Activated naive CD4-positive, alpha-beta T cell treated with anti-CD3 and anti-CD28 coated beads, Interleukin-2, amount 50 U/mL, for 72 hours (primary cell): ENCODE results near the gene NRXN3. TPM values are rescaled to one million over a fixed set of nuclear protein-coding genes. Genes with fewer than 3 reads are reported as not detected.

Experiments
- ATAC-seq, 2 donors: fragments of 150-1000 bp; cut with Tn5 transposase; 2 replicates each; pipeline ENCODE4 v1.10.0; 2021; ENCODE audit warnings: mild to moderate bottlenecking in 2 of 2, moderate library complexity in 2 of 2
- DNase-seq, 2 donors: peaks; one replicate each; pipeline ENCODE4 v3.0.0; 2021 to 2022; ENCODE audit warnings: low spot score in 2 of 2
- H3K27ac Mint-ChIP-seq, 2 donors: one replicate each; pipeline ENCODE4 v1.8.0; 2022; ENCODE audit warnings: mild to moderate bottlenecking in 2 of 2, mixed read lengths in 2 of 2
- H3K36me3 Mint-ChIP-seq, 2 donors: one replicate each; pipeline ENCODE4 v1.8.0; 2022; ENCODE audit warnings: mixed read lengths in 2 of 2
- H3K9me3 Mint-ChIP-seq, 2 donors: one replicate each; pipeline ENCODE4 v1.8.0; 2022; ENCODE audit warnings: mixed read lengths in 2 of 2
- total RNA-seq, 2 donors: library from RNA; stranded (reverse); gene quantifications; one replicate each; pipeline ENCODE4 v1.2.3, GENCODE V29; 2022

The NRXN3 gene
- total RNA-seq, 2 donors from 2014 or later: not detected

- no peaks in the 10 kb centered on the region for H3K36me3 Mint-ChIP-seq
- ATAC-seq: no peak
- no peak for DNase-seq
- H3K9me3 Mint-ChIP-seq: no peaks in the 10 kb centered on the region
- no peak overlapping the region for H3K27ac Mint-ChIP-seq
Observed at GRCh38 chr14:78697341-78697740, 527.2 kb downstream of the NRXN3 start.

GRCh38 chr14:78698991-78699390 is 528.8 kb downstream of the NRXN3 start:
- no peak for DNase-seq
- no peak for ATAC-seq
- no peaks in the 10 kb centered on the region for H3K9me3 Mint-ChIP-seq

GRCh38 chr14:78700236-78700635 is 530.1 kb downstream of the NRXN3 start:
- Mint-ChIP-seq H3K27ac (no peak overlapping the region), H3K9me3 (no peaks in the 10 kb centered on the region), H3K36me3 (no peaks in the 10 kb centered on the region)
- no peak for ATAC-seq
- no peak for DNase-seq

More at GRCh38 chr14:78698991-78699390, 528.8 kb downstream of the NRXN3 start:
- no peaks in the 10 kb centered on the region for H3K36me3 Mint-ChIP-seq
- H3K27ac Mint-ChIP-seq: no peak overlapping the region

GRCh38 chr14:78701246-78701645 is 531.1 kb downstream of the NRXN3 start:
- ATAC-seq (no peak), DNase-seq (no peak)
- no peak overlapping the region for H3K27ac Mint-ChIP-seq
- no peaks in the 10 kb centered on the region for H3K9me3 Mint-ChIP-seq
- no peaks in the 10 kb centered on the region for H3K36me3 Mint-ChIP-seq

DNA sequence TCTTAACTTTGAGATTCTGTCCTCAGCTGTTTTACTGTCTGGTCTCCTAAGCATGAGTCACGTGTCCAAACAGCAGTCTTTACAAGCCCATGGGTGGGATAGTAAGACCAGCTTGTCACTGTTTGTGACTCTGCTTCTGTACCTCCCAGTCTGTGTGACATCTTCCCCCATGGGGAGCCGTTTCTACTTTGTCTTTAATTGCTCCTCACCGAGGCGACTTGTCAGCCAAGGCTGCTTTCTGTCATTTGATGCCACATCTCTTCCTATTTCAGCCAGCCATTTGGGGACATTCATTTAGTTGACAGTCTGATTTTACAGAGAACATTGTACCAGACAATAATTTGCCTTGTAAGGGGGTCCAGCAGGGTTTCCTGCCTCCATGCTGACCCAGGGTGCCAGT is 534.8 kb downstream of the NRXN3 start:
- H3K36me3 Mint-ChIP-seq: no peaks in the 10 kb centered on the region
- no peaks in the 10 kb centered on the region for H3K9me3 Mint-ChIP-seq
- ATAC-seq: no peak
- DNase-seq: no peak
- H3K27ac Mint-ChIP-seq: no peak overlapping the region

- ATAC-seq (no peak), DNase-seq (no peak)
- no peak overlapping the region for H3K27ac Mint-ChIP-seq
- no peaks in the 10 kb centered on the region for H3K9me3 Mint-ChIP-seq
- H3K36me3 Mint-ChIP-seq: no peaks in the 10 kb centered on the region
Observed at GRCh38 chr14:78705989-78706388, 535.8 kb downstream of the NRXN3 start.

- no peak for DNase-seq
- no peak for ATAC-seq
- Mint-ChIP-seq H3K9me3 (peaks cover 7% of the 10 kb centered on the region in 2 donors), H3K36me3 (no peaks in the 10 kb centered on the region), H3K27ac (no peak overlapping the region)
Observed at GRCh38 chr14:78709795-78710557, 539.8 kb downstream of the NRXN3 start.

GRCh38 chr14:78710963-78711362 is 540.8 kb downstream of the NRXN3 start:
- no peak for ATAC-seq
- peaks cover 7% of the 10 kb centered on the region in 2 donors for H3K9me3 Mint-ChIP-seq
- no peak overlapping the region for H3K27ac Mint-ChIP-seq
- DNase-seq: no peak
- no peaks in the 10 kb centered on the region for H3K36me3 Mint-ChIP-seq

GRCh38 chr14:78713716-78714115 is 543.5 kb downstream of the NRXN3 start:
- no peak for ATAC-seq
- no peak for DNase-seq
- Mint-ChIP-seq H3K36me3 (no peaks in the 10 kb centered on the region), H3K27ac (no peak overlapping the region), H3K9me3 (peaks cover 7% of the 10 kb centered on the region in 2 donors)

DNA sequence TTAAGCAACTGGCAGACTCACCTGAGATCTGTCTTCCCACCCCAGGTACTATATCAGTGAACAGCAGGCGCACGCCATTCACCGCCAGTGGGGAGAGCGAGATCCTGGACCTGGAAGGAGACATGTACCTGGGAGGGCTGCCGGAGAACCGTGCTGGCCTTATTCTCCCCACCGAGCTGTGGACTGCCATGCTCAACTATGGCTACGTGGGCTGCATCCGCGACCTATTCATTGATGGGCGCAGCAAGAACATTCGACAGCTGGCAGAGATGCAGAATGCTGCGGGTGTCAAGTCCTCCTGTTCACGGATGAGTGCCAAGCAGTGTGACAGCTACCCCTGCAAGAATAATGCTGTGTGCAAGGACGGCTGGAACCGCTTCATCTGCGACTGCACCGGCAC is 544.5 kb downstream of the NRXN3 start:
- ATAC-seq: no peak
- DNase-seq: no peak
- Mint-ChIP-seq H3K27ac (no peak overlapping the region), H3K36me3 (no peaks in the 10 kb centered on the region), H3K9me3 (peaks cover 7% of the 10 kb centered on the region in 2 donors)

DNA sequence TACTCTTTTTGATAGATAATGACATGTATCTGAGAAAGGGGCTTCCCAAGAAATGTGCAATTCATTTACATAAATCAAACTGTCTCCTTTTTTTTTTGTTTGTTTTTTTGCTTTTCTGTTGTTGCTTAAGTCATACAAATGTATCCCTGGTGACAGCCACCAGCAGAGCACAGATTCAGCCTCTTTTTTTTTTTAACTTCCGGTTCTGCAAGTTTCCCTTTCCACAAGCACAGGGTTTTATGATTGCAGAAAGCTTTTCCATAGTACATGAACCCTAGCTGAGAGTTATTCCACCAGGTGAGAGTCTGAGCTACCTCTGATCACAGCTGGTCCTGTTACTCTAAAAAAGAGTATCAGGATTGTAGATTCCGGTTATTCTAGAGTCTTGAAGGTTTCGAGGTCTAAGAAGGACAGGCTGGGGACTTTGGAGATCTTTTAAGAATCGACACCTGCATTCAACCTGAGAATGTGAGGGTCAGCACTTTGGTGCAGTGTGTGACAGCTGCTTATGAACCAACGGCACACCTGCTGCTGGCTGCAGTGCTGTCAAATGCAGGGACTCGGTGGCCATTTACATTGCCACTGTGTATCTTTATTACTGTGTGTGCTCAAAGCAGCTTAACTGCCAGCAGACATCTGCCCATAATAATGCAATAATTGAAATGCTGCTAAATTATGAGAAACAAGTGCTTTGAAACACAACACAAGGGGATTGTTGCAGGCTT is 551.7 kb downstream of the NRXN3 start:
- no peak for DNase-seq
- H3K36me3 Mint-ChIP-seq: no peaks in the 10 kb centered on the region
- no peak for ATAC-seq
- H3K27ac Mint-ChIP-seq: no peak overlapping the region
- peaks cover 2 to 4% of the 10 kb centered on the region in 2 donors for H3K9me3 Mint-ChIP-seq

DNA sequence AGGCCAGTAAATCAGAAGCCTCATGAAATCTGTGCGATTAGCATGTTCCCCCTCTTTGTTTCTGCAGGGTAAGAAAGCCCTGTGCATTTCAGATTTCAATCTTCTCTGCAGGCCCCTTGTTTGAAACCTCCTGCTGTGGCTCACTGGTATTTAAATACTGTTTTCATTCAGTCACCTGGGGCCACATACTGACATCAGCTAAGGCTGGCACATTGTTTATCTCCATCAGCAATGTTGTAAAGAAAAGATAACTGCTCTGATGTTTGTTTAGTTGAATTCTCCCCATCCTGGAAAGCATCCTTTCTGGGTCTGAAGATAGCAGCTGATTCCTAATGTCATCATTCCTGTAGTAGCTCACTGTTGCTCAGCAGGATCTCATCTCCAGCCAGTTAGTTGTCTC is 554.9 kb downstream of the NRXN3 start:
- ATAC-seq (no peak), DNase-seq (no peak)
- no peaks in the 10 kb centered on the region for H3K36me3 Mint-ChIP-seq
- H3K9me3 Mint-ChIP-seq: peaks cover 4% of the 10 kb centered on the region in 2 donors
- no peak overlapping the region for H3K27ac Mint-ChIP-seq

GRCh38 chr14:78737116-78737515 is 566.9 kb downstream of the NRXN3 start:
- ATAC-seq: no peak
- peaks cover 7 to 19% of the 10 kb centered on the region in 2 donors for H3K9me3 Mint-ChIP-seq
- DNase-seq: no peak
- peaks cover 0 to 5% of the 10 kb centered on the region in 2 donors for H3K36me3 Mint-ChIP-seq
- no peak overlapping the region for H3K27ac Mint-ChIP-seq

DNA sequence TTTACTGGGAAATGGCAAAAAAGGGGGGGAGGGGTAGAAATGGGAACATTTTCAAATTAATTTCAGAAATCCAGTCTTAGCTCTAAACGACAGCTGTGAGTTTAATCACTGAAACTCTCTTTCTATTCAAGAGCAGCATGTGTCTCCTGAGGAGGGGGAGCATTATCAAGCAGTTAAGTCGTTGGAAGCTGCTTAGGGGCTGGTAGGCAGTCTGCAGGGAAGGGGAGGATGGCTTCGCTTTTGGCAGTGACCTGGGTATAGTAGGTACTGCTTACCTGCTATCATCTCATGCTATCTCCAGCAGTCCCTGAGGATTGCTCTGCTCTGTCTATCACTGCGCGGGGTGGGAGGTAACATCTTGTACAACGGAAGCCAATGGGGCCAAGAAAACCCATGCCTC is 567.4 kb downstream of the NRXN3 start:
- Mint-ChIP-seq H3K9me3 (peaks cover 7 to 19% of the 10 kb centered on the region in 2 donors), H3K36me3 (peaks cover 0 to 5% of the 10 kb centered on the region in 2 donors), H3K27ac (no peak overlapping the region)
- DNase-seq (no peak), ATAC-seq (no peak)

GRCh38 chr14:78746086-78746595 is 576.0 kb downstream of the NRXN3 start:
- ATAC-seq: no peak
- no peaks in the 10 kb centered on the region for H3K36me3 Mint-ChIP-seq
- H3K27ac Mint-ChIP-seq: no peak overlapping the region
- no peak for DNase-seq
- peaks cover 5 to 14% of the 10 kb centered on the region in 2 donors for H3K9me3 Mint-ChIP-seq

DNA sequence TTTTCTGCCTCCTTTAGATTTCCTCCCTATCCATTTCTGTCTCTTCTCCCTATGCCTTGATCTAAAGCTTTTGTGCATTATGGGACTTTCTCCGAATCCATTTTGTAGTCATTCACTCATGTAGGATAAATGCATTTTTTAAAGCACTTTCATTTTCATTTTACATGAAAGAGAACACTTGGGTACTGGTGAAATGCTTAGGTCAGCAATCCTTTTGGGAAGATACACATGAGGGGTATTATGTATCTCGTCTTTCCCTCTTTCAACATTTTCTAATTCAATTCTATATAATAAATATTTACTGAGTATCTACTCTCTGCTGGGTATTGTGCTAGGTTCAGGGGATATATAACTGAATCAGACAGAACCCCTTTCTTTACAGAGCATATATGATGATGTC is 577.6 kb downstream of the NRXN3 start:
- Mint-ChIP-seq H3K36me3 (no peaks in the 10 kb centered on the region), H3K27ac (no peak overlapping the region), H3K9me3 (peaks cover 8 to 14% of the 10 kb centered on the region in 2 donors)
- ATAC-seq (no peak), DNase-seq (no peak)

GRCh38 chr14:78752518-78753188 is 582.5 kb downstream of the NRXN3 start:
- H3K36me3 Mint-ChIP-seq: no peaks in the 10 kb centered on the region
- ATAC-seq (no peak), DNase-seq (no peak)

More at GRCh38 chr14:78752518-78753188, 582.5 kb downstream of the NRXN3 start:
- Mint-ChIP-seq H3K27ac (no peak overlapping the region), H3K9me3 (peaks cover 12 to 13% of the 10 kb centered on the region in 2 donors)
